OCI-LY7 (cell line): ENCODE measurements around the gene PDGFD. TPM values are rescaled to one million over a fixed set of nuclear protein-coding genes. Genes with fewer than 3 reads are reported as not detected.

Experiments used
- BruUV-seq: library from RNA; stranded (reverse); fragments of 400-500 nt; replicated peaks from 2 replicates; lab custom pipeline; 2021; lab: Mats Ljungman, UMichigan
- CTCF ChIA-PET: fragments of 300-600 bp; sonication (Branson Sonifier 250); formaldehyde crosslinking; loops from one replicate; lab custom pipeline; 2022; ENCODE audit warnings: antibody characterized with exemption; ENCODE audit not compliant: unreplicated experiment; lab: Charles Lee
- POLR2A ChIA-PET: fragments of 300-600 bp; sonication (Branson Sonifier 250); formaldehyde crosslinking; loops from one replicate; lab custom pipeline; 2022; ENCODE audit warnings: antibody characterized with exemption; lab: Charles Lee
- DNase-seq: peaks from one replicate; pipeline ENCODE4 v3.0.0-alpha.2; 2015; ENCODE audit warnings: low spot score
- H2AFZ ChIP-seq: fragments of 200-600 bp; sonication (generic), shearing (Covaris generic); 2 replicates; pipeline ENCODE4 v1.6.1; 2014; ENCODE audit warnings: mild to moderate bottlenecking, antibody characterized with exemption, low read length, moderate library complexity
- H3K27ac ChIP-seq: fragments of 200-600 bp; sonication (generic); 2 replicates; pipeline ENCODE4 v1.5.1; 2014; ENCODE audit warnings: mixed run types, low read depth, mild to moderate bottlenecking, moderate library complexity, low read length, inconsistent platforms; ENCODE audit not compliant: poor library complexity, severe bottlenecking
- H3K36me3 ChIP-seq: fragments of 200-600 bp; sonication (generic); 2 replicates; pipeline ENCODE4 v1.6.1; 2014; ENCODE audit warnings: mild to moderate bottlenecking, antibody characterized with exemption, low read length, moderate library complexity, mixed read lengths; ENCODE audit not compliant: insufficient read depth
- H3K4me1 ChIP-seq: fragments of 200-600 bp; sonication (generic); 2 replicates; pipeline ENCODE4 v1.5.1; 2014; ENCODE audit warnings: mild to moderate bottlenecking, low read length; ENCODE audit not compliant: insufficient read depth, poor library complexity, severe bottlenecking
- H3K4me2 ChIP-seq: fragments of 200-600 bp; sonication (generic); 2 replicates; pipeline ENCODE4 v1.6.1; 2014; ENCODE audit warnings: mild to moderate bottlenecking, low read length
- H3K4me3 ChIP-seq: fragments of 200-600 bp; sonication (generic); 2 replicates; pipeline ENCODE4 v1.5.1; 2014; ENCODE audit warnings: mild to moderate bottlenecking, low read depth, low read length; ENCODE audit not compliant: poor library complexity, severe bottlenecking
- H3K79me2 ChIP-seq: fragments of 200-600 bp; sonication (generic); 2 replicates; pipeline ENCODE4 v1.6.1; 2016; ENCODE audit warnings: low read depth, mild to moderate bottlenecking, low read length, moderate library complexity, mixed read lengths; ENCODE audit not compliant: insufficient read depth
- H3K9me2 ChIP-seq: fragments of 200-600 bp; sonication (generic); 2 replicates; pipeline ENCODE4 v1.6.1; 2016; ENCODE audit warnings: mild to moderate bottlenecking, low read length, mixed read lengths; ENCODE audit not compliant: insufficient read depth
- H3K9me3 ChIP-seq: fragments of 200-600 bp; sonication (generic); 2 replicates; pipeline ENCODE4 v1.6.1; 2014; ENCODE audit warnings: mild to moderate bottlenecking, mixed run types, low read length, mixed read lengths
- H4K20me1 ChIP-seq: fragments of 200-600 bp; sonication (generic); 2 replicates; pipeline ENCODE4 v1.6.1; 2014; ENCODE audit warnings: mild to moderate bottlenecking, antibody characterized with exemption, low read length, moderate library complexity, mixed read lengths; ENCODE audit not compliant: insufficient read depth
- EZH2phosphoT487 ChIP-seq: fragments of 200-600 bp; sonication (generic); IDR thresholded peaks from 2 replicates; pipeline ENCODE4 v1.6.1; 2018; ENCODE audit warnings: low read depth, borderline replicate concordance, mild to moderate bottlenecking, mixed run types, antibody characterized with exemption, low read length, moderate library complexity, mixed read lengths
- intact Hi-C: fragments of 100-400 bp; cut with micrococcal nuclease; formaldehyde crosslinking; loops from one replicate; pipeline ENCODE4 v1.10.0; 2022; ENCODE audit not compliant: unreplicated experiment
- total RNA-seq, 2 experiments: library from RNA; depleted of rRNA in 1 of 2; stranded (reverse); fragments of >200 nt in 1 of 2; shearing (Covaris generic) in 1 of 2; gene quantifications; 2 replicates each; pipeline ENCODE4 v1.2.3, GENCODE V29; 2014 to 2022
- TF ChIP-seq, protein P1 (sequence below): fragments of 200-600 bp; sonication (generic); conservative IDR thresholded peaks from 2 replicates; pipeline ENCODE4 v1.5.1; 2014; ENCODE audit warnings: mild to moderate bottlenecking, antibody characterized with exemption, low read length, moderate library complexity, mixed read lengths

PDGFD gene
- total RNA-seq, 2 experiments from 2014 or later: 1.0 to 6.0 TPM

DNA sequence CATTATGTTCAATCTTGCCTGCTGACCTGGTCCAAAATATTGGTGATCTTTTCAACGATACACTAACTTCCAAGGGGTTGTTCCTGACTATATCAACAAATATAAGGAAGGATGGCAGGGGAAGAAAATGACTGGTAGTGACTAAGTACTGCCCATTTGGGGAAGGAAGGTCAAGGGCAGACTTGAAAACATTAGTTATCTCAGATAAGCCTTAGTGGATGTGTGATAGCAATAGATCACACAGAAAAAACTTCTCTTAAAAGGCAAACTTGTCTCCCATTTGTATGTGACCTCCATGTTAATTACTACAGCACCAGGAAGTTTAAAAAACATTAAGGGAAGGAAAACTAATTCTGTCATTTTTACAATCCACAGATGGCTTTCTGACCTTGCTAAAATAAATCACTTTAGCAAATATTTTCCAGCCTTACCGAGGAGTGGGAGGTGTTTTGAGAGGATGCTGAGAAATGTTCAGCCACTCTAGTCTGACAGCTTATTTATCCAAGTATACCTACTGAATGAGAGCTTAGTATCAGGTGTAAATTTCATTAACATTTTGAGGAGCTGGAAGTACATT lies 215.7 kb downstream of the PDGFD start:
- POLR2A ChIA-PET: interaction anchor here (0.6 to 1.0 kb wide), 2 partner anchors 16 to 20 kb away, joined by 3 to 5 read pairs; no protein-coding TSS in a partner anchor
- no peaks in the 10 kb centered on the region for H3K4me1 ChIP-seq
- no peak overlapping the region for H3K4me2 ChIP-seq
- H3K27ac ChIP-seq: no peak overlapping the region
- DNase-seq: no peak
- intact Hi-C loops: no loop called here
- TF ChIP-seq, protein P1, sequence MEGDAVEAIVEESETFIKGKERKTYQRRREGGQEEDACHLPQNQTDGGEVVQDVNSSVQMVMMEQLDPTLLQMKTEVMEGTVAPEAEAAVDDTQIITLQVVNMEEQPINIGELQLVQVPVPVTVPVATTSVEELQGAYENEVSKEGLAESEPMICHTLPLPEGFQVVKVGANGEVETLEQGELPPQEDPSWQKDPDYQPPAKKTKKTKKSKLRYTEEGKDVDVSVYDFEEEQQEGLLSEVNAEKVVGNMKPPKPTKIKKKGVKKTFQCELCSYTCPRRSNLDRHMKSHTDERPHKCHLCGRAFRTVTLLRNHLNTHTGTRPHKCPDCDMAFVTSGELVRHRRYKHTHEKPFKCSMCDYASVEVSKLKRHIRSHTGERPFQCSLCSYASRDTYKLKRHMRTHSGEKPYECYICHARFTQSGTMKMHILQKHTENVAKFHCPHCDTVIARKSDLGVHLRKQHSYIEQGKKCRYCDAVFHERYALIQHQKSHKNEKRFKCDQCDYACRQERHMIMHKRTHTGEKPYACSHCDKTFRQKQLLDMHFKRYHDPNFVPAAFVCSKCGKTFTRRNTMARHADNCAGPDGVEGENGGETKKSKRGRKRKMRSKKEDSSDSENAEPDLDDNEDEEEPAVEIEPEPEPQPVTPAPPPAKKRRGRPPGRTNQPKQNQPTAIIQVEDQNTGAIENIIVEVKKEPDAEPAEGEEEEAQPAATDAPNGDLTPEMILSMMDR: no peak
- TF ChIP-seq EZH2phosphoT487: no peak
- H4K20me1 ChIP-seq: no peaks in the 10 kb centered on the region
- CTCF ChIA-PET: no interaction called here
- H3K9me2 ChIP-seq: no peaks in the 10 kb centered on the region
- no peak overlapping the region for H3K4me3 ChIP-seq
- no peak overlapping the region for H2AFZ ChIP-seq
- no peaks in the 10 kb centered on the region for H3K9me3 ChIP-seq
- no TSS peak for BruUV-seq
- H3K79me2 ChIP-seq: no peaks in the 10 kb centered on the region
- no peaks in the 10 kb centered on the region for H3K36me3 ChIP-seq

DNA sequence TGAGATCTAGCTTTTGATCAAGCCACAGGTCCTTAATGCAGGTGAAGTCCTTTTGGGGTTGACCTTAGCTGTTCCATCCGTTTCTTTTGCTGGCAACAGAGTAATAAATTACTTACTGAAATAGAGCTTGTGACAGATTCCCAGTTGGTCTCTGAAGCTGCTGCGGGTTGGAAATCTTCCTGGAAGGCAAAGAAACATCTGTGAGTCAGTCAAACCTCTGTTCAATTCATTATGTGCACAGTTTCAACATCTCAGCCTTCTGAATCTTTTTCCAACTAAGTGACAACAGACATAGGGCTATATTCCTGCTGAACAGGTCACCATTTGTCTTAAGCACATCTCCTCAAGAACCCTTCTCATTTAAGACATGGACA lies 216.4 kb downstream of the PDGFD start:
- Histone ChIP-seq H2AFZ (no peak overlapping the region), H3K9me2 (no peaks in the 10 kb centered on the region), H3K4me3 (no peak overlapping the region), H3K4me1 (no peaks in the 10 kb centered on the region), H3K9me3 (no peaks in the 10 kb centered on the region), H3K27ac (no peak overlapping the region), H4K20me1 (no peaks in the 10 kb centered on the region), H3K79me2 (no peaks in the 10 kb centered on the region), H3K4me2 (no peak overlapping the region), H3K36me3 (no peaks in the 10 kb centered on the region)
- intact Hi-C loops: no loop called here
- no TSS peak for BruUV-seq
- DNase-seq: no peak
- POLR2A ChIA-PET: interaction anchor here (0.8 to 1.1 kb wide), 3 partner anchors 15 to 83 kb away, joined by 3 read pairs; no protein-coding TSS in a partner anchor
- no peak for TF ChIP-seq EZH2phosphoT487
- TF ChIP-seq, protein P1: no peak
- CTCF ChIA-PET: no interaction called here

DNA sequence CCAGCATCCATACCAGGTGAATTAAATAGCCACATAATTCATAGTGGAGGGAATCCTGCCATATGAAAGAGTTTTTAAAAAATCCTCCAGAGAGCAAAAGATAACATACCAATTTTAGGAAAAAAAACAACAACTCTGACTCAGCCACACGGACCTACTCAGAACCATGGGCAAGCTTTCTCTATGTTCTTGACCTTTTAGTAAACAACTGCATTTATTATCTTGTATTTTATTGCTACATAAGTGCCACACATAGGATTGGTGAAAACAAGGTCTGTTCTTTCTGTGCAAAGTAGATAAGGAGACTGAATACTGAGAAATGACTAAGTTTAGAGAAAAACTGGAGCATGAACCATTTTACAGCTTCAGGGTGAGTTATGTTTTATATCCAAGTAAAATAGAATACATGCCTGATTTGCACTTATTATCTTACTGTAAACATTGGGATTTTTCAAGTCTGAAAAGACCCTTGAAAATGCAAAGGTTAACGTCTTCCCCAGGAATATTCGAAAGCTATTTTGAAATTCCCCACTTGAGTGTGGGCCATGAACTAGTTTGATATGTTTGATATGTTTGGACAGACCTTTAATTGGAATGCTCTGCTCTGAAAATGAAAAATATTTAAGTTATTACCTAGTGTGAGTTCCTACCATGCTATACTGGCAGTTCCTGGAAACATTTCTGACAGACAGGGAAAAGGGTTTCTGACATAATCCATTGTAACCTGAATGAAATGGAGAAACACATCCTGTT lies 217.0 kb downstream of the PDGFD start:
- TF ChIP-seq EZH2phosphoT487: no peak
- TF ChIP-seq, protein P1: no peak
- Histone ChIP-seq H3K4me2 (no peak overlapping the region), H3K4me1 (no peaks in the 10 kb centered on the region), H3K79me2 (no peaks in the 10 kb centered on the region), H3K27ac (no peak overlapping the region), H3K36me3 (no peaks in the 10 kb centered on the region), H2AFZ (no peak overlapping the region), H4K20me1 (no peaks in the 10 kb centered on the region), H3K9me3 (no peaks in the 10 kb centered on the region), H3K4me3 (no peak overlapping the region), H3K9me2 (no peaks in the 10 kb centered on the region)
- no peak for DNase-seq
- CTCF ChIA-PET: no interaction called here
- no TSS peak for BruUV-seq
- intact Hi-C loops: no loop called here
- POLR2A ChIA-PET: interaction anchor here (0.8 to 1.2 kb wide), 4 partner anchors 15 to 216 kb away, joined by 3 read pairs; no protein-coding TSS in a partner anchor
